ENCODE data around the gene CNNM1.

CNNM1 gene

GRCh38 chr10:99368646-99369045, 39.5 kb downstream of the CNNM1 start:
- DNase-seq (ENCODE audit: low read depth) = no peak
- TF ChIP-seq CTCF (IDR thresholded peaks at IDR 0.05; ENCODE audit: insufficient read depth, low read depth, low read length, missing control alignments) = no peak
- no peak overlapping the region for H3K4me3 ChIP-seq (ENCODE audit: low read depth, low read length)

GRCh38 chr10:99369126-99369525, 40.0 kb downstream of the CNNM1 start:
- no peak for DNase-seq (ENCODE audit: low read depth)
- TF ChIP-seq CTCF (IDR thresholded peaks at IDR 0.05; ENCODE audit: insufficient read depth, low read depth, low read length, missing control alignments) = no peak

GRCh38 chr10:99369551-99369950, 40.4 kb downstream of the CNNM1 start:
- no peak for DNase-seq (ENCODE audit: low read depth)
- TF ChIP-seq CTCF (IDR thresholded peaks at IDR 0.05; ENCODE audit: insufficient read depth, low read depth, low read length, missing control alignments) = no peak
- H3K4me3 ChIP-seq (ENCODE audit: low read depth, low read length) = no peak overlapping the region

More at GRCh38 chr10:99369126-99369525, 40.0 kb downstream of the CNNM1 start:
- H3K4me3 ChIP-seq (ENCODE audit: low read depth, low read length) = no peak overlapping the region

- no peak overlapping the region for H3K4me3 ChIP-seq (ENCODE audit: low read depth, low read length)
- DNase-seq (ENCODE audit: low read depth) = peak; percentile 40
- TF ChIP-seq CTCF (IDR thresholded peaks at IDR 0.05; ENCODE audit: insufficient read depth, low read depth, low read length, missing control alignments) = no peak
Measured at GRCh38 chr10:99370993-99371392, 41.8 kb downstream of the CNNM1 start.

- no peak for DNase-seq (ENCODE audit: low read depth)
- H3K4me3 ChIP-seq (ENCODE audit: low read depth, low read length) = no peak overlapping the region
- no peak for TF ChIP-seq CTCF (IDR thresholded peaks at IDR 0.05; ENCODE audit: insufficient read depth, low read depth, low read length, missing control alignments)
Measured at GRCh38 chr10:99372546-99373271, 43.6 kb downstream of the CNNM1 start.

- no peak for DNase-seq (ENCODE audit: low read depth)
- no peak overlapping the region for H3K4me3 ChIP-seq (ENCODE audit: low read depth, low read length)
- TF ChIP-seq CTCF (IDR thresholded peaks at IDR 0.05; ENCODE audit: insufficient read depth, low read depth, low read length, missing control alignments) = no peak
Measured at GRCh38 chr10:99374526-99374925, 45.4 kb downstream of the CNNM1 start.

- H3K4me3 ChIP-seq (ENCODE audit: low read depth, low read length) = no peak overlapping the region
- TF ChIP-seq CTCF (IDR thresholded peaks at IDR 0.05; ENCODE audit: insufficient read depth, low read depth, low read length, missing control alignments) = no peak
- DNase-seq (ENCODE audit: low read depth) = no peak
Measured at GRCh38 chr10:99374972-99375371, 45.8 kb downstream of the CNNM1 start.
